A204.1 (cell line): ENCODE data around the gene EPHA4.
"Not testable (repeated sequence)": the region's sequence is repeated elsewhere in the genome, so short reads cannot be mapped to it uniquely, and the experiment has no call there.

Source experiments
- FAIRE-seq: peaks from 2 replicates; lab custom pipeline; 2012; peaks lifted over from hg19 to GRCh38; lab: Jason Lieb, UNC

EPHA4 gene

GRCh38 chr2:221539246-221539645 lies 32.9 kb downstream of the EPHA4 start:
- no peak for FAIRE-seq

DNA sequence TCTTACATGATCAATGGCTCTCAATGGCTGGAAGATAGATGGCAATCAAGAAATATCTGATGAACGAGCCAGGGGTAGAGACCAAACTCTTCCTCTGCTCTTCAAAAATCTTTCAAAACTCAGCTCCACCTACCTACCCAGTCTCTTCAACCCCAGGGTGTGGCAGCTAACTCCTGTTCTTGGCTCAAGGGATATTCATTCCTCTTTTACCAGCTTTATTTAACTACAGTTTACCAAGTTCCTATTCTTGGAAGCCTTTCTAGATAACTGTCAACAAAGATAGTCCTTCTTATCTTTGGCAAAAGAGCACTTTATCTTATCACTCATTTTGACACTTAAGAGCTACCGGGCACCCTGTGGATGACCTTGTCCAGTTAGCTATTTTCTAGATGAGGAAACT lies 36.3 kb downstream of the EPHA4 start:
- FAIRE-seq: no peak

DNA sequence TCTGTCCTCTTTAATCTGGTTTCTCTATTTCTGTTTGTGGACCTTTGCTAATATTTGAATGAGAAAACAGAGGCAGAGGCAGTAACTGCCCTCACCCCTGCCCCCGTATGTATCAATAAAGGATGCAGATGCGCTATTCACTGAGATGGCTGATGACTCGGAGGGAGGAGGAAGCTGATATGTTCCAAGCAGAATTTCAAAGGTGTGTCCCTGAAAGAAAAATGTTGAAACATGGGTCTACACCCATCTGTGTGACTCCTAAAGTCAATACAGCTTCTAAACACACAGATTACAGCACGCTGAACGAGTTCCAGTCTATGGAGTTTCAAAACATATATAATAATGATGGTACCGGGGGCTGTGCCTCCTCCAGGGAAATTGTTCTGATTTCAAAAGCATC lies 38.8 kb downstream of the EPHA4 start:
- no peak for FAIRE-seq

DNA sequence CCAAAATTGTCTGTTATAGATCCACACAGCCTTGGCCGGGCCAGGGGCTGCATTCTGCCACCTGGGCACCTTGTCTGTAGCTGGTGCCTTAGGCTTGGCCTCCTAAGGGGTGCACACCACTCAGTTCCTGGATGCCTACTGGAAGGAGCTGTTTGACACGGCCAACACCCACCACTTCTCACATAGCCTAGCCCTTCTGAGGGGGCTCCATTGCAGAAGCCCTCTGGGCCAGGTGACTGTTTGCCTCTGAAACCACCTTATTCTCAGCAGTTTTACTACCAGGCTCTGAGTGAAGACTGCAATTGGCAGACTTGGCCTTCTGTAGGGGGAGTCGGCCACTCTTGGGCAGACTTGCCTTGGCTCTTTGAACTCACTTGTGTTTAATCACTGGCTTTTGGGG lies 39.5 kb downstream of the EPHA4 start:
- FAIRE-seq: no peak

GRCh38 chr2:221530653-221531037 lies 41.5 kb downstream of the EPHA4 start:
- FAIRE-seq: no peak

DNA sequence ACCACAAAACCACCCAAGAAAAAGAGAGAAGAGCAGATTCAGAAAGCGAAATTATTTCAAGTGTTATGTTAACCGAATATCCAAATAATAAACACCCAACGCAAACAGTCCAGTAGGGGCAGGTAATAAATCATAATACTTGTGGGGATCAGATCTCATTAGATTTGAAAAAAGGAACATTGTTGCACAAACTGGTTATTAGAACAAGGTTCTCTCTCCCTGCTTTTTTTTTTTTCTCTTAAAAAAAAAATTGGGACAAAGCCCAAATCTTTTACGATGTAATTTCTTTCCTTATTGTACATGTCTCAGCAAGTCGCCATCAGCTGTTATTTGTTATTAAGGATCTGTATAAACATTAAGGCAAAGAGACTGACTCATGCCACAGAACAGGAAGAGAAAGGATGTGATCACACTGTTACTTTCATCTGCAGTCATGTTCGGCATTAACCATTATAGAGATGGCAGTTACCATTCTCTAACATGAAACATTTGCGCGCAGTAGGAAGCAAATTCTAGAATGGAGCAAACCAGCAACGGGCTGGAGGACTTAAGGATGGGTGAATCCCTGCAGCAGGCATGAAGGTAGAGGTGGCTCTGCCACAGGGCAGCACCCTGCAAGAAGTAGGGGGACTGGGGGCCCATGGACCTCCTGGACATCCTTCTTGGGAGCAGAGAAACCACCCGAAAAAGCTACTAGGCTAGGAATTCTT lies 42.0 kb downstream of the EPHA4 start:
- no peak for FAIRE-seq

DNA sequence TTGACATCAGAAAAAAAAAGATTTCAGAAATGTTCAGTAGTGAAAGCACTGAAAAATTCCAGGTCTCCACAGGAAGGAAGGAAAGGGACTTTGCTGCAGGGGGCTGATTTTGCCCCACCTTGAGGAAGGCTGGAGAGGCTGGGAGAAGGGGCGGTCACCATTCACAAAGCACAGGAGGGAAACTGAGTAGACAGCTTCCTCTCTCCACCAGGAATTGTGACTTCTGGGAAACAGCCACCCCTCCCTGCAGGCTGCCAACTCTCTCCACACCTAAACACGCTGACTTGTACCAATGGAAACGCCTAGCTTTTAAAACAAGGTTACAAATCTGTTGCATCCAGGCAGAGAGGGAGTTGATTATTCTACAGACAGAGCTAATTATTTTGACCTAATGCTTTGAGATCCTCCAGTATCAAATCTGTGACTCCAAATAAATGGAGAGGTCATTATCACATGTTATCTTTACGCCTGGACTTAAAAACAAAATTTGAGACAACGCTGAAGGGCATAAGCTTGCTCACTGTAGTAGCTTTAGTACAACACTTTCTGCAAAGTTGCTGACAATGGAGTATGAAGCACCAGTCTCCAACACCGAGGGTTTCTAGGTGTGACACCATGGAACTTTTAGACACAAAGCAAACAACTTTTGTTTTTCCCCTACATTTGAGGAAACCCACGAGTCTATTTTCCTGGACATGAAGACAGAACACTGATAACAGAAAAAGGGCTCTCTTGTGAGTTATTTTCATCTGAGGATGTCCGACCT lies 42.7 kb downstream of the EPHA4 start:
- FAIRE-seq: no peak

DNA sequence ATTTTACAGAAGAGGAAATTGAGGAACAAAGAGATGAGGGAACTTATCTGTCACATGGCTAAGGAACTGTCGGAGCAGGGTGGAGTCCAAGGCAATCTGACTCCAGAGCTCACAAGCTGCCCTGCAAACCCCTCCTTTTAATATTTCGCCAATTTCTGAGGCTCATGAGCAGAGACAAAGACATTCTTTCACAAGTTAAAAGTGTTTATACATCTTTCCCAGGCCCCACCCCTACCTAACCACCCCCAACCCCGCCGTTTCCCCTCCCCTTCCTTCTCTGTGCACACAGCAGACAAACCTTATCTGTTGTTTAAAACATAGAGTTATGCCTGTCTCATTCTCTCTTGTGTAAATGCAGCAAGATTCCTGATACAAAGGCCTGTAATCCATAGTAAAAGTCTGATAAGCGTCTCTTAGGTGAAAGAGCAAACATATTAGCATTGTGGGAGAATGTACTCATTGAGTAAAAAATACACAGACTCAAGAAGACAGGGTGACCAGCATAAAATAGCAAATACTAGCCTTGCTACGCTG lies 44.3 kb downstream of the EPHA4 start:
- FAIRE-seq: no peak

DNA sequence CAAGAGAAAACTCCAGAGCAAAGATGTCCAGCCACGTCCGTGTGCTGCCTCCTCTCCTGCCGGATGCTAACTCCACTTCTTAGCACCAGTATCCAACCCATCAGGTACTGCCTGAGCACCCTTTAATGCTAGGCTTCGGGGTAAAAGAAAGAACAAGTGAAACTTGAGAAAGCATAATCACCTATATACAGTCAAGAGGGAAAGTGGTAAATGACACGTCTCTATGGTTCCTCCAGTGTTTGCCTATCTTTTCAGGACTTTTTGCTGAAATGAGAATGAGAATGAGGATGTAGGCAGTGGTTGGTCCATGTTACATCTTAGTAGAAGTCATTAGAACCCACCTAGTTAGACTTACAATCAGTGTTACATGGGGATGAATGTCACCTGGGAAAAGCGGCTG lies 47.9 kb downstream of the EPHA4 start:
- no peak for FAIRE-seq

DNA sequence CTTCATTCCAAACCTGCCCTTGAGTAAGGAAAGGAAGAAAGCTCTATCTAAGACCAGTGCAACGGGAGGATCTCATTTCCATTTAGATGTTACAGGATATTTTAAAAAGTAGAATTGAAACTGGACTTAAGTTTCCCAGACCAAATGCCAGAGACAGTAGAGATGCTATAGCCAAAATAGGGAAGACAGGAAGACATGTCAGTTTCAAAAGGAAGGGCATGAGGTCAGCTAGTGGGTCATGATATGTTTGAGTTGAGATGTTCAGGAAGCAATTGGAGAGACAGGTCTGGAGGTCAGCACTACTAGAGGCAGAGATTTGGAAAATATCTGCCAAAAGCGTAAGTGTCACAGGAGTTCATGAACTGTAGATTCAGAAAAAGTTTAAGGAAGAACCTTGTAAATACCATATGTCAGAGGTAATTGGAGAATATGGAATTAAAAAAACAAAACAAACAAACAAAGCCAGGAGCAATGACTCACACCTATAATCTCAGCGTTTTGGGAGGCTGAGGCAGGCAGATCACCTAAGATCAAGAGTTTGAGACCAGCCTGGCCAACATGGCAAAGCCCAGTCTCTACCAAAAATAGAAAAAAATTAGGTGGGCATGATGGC lies 50.8 kb downstream of the EPHA4 start:
- no peak for FAIRE-seq

DNA sequence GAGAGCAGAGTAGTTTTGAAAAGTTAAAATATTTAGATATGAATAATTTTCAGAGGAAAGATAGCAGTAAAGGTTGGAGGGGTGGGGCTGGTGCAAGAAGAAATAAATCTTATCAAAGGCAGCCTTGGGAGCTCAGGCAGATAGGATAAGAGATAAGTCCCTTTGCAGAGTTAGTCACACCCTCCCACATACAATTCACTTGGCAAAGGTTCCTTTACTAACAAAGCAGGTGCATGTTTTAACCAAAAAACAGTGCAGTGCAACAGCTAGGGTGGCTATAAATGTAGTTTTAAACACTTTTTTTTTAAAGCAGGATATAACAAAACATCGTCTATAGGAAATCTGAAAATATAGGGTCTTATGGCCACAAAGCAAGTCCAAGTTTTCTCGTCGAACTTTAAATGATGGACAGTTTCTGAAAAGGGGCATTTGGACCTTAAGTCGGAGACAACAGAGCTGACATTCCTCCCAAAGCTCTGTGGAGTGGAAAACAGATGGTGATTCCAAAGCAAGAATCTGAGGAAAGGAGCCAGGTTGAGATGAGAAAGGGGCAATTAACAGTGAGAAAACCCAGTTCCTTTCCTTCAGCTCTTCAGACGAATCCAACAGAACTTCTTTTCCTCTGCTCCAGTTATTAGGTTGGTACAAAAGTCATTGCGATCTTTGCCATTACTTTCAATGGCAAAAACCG lies 53.0 kb downstream of the EPHA4 start:
- no peak for FAIRE-seq

DNA sequence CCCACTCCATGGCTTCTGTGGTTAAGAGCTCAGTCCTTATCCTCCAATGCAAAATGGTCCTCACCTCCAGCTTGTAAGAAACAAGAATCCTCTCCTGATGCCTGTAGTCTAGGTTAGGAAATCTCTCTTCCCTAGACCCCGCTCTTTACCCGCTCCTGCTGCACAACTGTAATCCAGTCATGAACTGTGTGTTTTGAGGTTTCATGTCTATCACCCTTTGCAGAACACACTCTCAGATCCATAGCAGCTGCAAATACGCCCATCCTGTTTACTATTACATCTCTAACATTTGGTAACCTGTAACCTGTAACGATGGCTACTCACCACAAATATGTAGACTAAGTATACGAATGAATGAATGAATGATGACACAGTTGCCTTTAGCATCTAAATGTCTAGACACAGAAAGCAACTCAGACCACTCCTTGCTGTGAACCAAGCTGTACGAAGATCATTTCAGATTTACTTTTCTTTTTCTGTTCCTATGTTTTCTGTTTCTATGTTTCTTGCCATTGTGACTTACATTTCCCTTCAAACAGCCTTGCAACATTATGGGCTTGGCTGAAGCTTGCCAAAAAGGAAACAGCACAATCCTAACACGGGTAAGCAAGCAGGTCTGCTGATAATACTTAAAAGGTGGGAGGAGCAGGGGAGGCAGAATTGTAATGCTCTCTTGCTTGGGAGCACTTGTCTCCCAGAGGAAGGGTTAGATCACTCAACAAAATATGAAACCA lies 53.7 kb downstream of the EPHA4 start:
- FAIRE-seq: no peak

GRCh38 chr2:221517696-221518151 lies 54.4 kb downstream of the EPHA4 start:
- FAIRE-seq: no peak

DNA sequence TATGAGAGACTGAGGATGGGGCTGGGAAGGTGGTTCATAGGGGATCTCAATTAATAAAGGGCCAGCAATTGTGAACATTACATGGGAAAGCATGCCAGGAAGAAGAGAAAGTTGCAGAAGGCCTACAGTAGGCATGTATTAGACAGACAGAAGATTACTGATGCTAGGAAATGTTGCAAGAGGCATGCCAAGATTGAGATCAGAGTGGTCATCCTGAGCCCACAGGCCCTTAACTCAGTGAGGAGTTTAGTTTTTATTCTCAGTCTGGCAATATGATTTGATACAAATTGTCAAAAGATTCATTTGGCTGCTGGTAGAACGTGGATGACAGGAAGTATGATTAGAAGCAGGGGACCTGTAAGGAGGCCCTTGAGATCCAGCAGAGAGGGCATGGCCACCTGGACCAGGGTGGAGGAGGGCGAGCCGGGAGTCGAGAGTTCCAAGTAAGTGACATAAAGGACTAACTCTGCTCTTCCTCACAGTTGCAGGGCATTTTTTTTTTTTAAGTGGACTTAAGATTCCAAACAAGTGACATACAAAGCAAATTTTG lies 54.9 kb downstream of the EPHA4 start:
- FAIRE-seq: no peak

GRCh38 chr2:221515864-221516263 lies 56.2 kb downstream of the EPHA4 start:
- no peak for FAIRE-seq

DNA sequence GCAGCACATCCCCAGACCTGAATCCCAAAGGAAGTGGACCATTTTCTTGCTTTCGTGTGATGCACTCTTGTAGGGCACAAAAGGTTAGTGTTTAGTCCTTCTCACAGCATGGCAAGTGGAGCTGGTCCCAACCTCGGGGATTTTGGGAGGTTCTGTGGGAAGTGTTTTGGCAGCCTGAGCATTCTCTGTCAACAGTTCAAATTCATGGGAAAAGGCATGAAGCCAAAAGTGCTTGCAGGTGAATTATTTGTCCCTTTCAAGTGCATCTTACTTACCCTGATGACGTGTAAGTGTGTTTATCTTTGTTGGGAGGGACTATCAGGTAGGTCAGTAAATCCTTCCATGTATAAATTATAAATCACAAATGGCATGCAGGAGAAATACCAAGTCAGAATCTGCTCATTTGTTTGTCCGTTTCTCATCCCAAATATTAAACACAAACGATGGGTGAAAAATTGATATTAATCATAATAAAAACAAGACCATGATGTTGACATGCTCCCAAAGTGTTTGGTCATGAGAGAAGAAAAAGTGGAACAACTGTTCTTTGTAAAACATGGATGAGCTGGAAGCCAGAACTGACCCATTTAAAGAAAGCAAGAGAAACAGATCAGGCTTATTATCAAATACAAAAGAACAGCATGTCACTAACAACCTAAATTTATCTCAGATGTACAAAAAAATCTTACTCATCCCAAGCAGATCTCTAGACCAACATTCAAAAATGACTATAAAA lies 57.6 kb downstream of the EPHA4 start:
- no peak for FAIRE-seq

- no peak for FAIRE-seq
Observed at GRCh38 chr2:221513232-221513631, 58.9 kb downstream of the EPHA4 start.

- FAIRE-seq: not testable (repeated sequence)
Observed at GRCh38 chr2:221511325-221511724, 60.8 kb downstream of the EPHA4 start.

DNA sequence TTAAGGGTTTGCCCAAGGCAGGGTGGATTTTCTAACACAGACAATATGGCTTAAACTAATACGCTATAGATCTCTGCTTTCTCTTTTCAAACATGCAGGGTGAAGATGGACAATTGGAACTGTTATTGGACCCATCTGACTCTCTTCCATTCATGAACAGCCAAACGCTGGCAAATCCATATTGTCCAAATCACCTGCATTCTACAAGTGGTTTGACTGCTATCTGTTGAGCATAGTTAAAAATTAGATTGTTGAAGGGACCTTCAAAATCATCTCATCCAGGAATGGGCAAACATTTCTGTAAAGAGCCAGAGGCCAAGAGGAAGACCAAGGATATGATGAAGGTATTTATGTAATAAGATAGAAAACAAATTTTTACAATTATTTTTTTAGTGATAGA lies 65.6 kb downstream of the EPHA4 start:
- no peak for FAIRE-seq

GRCh38 chr2:221505605-221506004 lies 66.5 kb downstream of the EPHA4 start:
- FAIRE-seq: no peak

DNA sequence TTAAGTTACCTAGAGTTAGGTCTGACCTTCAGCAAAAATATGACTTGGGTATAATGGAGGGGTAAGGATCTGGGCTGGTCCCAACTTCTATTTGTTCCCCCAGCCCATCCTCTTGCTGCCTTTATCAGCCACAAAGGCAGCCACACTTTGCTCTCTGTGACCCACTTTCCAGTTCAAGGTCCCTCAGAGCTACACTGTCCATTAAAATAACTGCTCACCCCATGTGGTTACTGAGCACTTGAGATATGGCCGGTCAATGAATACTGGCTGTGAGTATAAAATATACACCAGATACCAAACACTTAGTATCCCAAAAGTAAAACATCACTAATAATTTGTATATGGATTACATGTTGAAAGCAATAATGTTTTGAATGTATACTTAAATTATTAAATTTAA lies 67.2 kb downstream of the EPHA4 start:
- FAIRE-seq: no peak
